Nephron progenitor cell (in vitro differentiated cells): ENCODE results near the gene SMLR1.

ENCODE experiments used
- DNase-seq: peaks from one replicate; pipeline ENCODE4 v3.0.0; 2021
- H3K27ac Mint-ChIP-seq: 2 replicates; pipeline ENCODE4 v1.8.0; 2021; ENCODE audit warnings: mild to moderate bottlenecking, moderate library complexity, mixed read lengths
- H3K27me3 Mint-ChIP-seq: 2 replicates; pipeline ENCODE4 v1.8.0; 2021; ENCODE audit warnings: mild to moderate bottlenecking, low read depth, mixed read lengths; ENCODE audit not compliant: poor library complexity
- H3K36me3 Mint-ChIP-seq: 2 replicates; pipeline ENCODE4 v1.8.0; 2021; ENCODE audit warnings: low read depth, mixed read lengths
- H3K4me1 Mint-ChIP-seq: 2 replicates; pipeline ENCODE4 v1.8.0; 2021; ENCODE audit warnings: mixed read lengths
- H3K4me3 Mint-ChIP-seq: 2 replicates; pipeline ENCODE4 v1.8.0; 2021; ENCODE audit warnings: mild to moderate bottlenecking, moderate library complexity, mixed read lengths
- H3K9me3 Mint-ChIP-seq: 2 replicates; pipeline ENCODE4 v1.8.0; 2021; ENCODE audit warnings: mild to moderate bottlenecking, moderate library complexity, mixed read lengths
- CTCF ChIP-seq: fragments of 200-600 bp; sonication (generic); IDR thresholded peaks from 2 replicates; pipeline ENCODE4 v1.5.0; 2021; ENCODE audit warnings: antibody characterized with exemption

The SMLR1 gene

GRCh38 chr6:130843575-130844320 lies 16.5 kb downstream of the SMLR1 start:
- Mint-ChIP-seq H3K4me3 (no peak overlapping the region), H3K36me3 (peaks cover 9% of the 10 kb centered on the region), H3K27me3 (peaks cover 2% of the 10 kb centered on the region), H3K27ac (no peak overlapping the region), H3K4me1 (peaks cover 33% of the 10 kb centered on the region), H3K9me3 (no peaks in the 10 kb centered on the region)
- no peak for DNase-seq
- peak; percentile 54 for TF ChIP-seq CTCF

- DNase-seq: no peak
- H3K27me3 Mint-ChIP-seq: no peaks in the 10 kb centered on the region
- TF ChIP-seq CTCF: no peak
- H3K27ac Mint-ChIP-seq: peak overlapping the region; percentile 69
- no peaks in the 10 kb centered on the region for H3K36me3 Mint-ChIP-seq
- H3K4me1 Mint-ChIP-seq: peaks cover 26% of the 10 kb centered on the region
- H3K9me3 Mint-ChIP-seq: no peaks in the 10 kb centered on the region
- H3K4me3 Mint-ChIP-seq: no peak overlapping the region
Observed at GRCh38 chr6:130846501-130846900, 19.3 kb downstream of the SMLR1 start.

- no peaks in the 10 kb centered on the region for H3K9me3 Mint-ChIP-seq
- H3K4me1 Mint-ChIP-seq: peaks cover 25% of the 10 kb centered on the region
- DNase-seq: no peak
- no peak overlapping the region for H3K4me3 Mint-ChIP-seq
- H3K36me3 Mint-ChIP-seq: no peaks in the 10 kb centered on the region
- no peak overlapping the region for H3K27ac Mint-ChIP-seq
- TF ChIP-seq CTCF: no peak
- H3K27me3 Mint-ChIP-seq: peaks cover 2% of the 10 kb centered on the region
Observed at GRCh38 chr6:130847001-130847910, 20.1 kb downstream of the SMLR1 start.

- Mint-ChIP-seq H3K27ac (no peak overlapping the region), H3K4me3 (no peak overlapping the region), H3K4me1 (peaks cover 41% of the 10 kb centered on the region), H3K9me3 (no peaks in the 10 kb centered on the region), H3K36me3 (peaks cover 16% of the 10 kb centered on the region), H3K27me3 (peaks cover 2% of the 10 kb centered on the region)
- DNase-seq: no peak
- no peak for TF ChIP-seq CTCF
Observed at GRCh38 chr6:130848945-130849344, 21.7 kb downstream of the SMLR1 start.

GRCh38 chr6:130849594-130849993 lies 22.4 kb downstream of the SMLR1 start:
- Mint-ChIP-seq H3K9me3 (no peaks in the 10 kb centered on the region), H3K27ac (no peak overlapping the region), H3K4me3 (no peak overlapping the region), H3K27me3 (peaks cover 2% of the 10 kb centered on the region), H3K4me1 (peaks cover 45% of the 10 kb centered on the region), H3K36me3 (peaks cover 22% of the 10 kb centered on the region)
- DNase-seq: no peak
- no peak for TF ChIP-seq CTCF
